Dermis microvascular lymphatic vessel endothelial cell (primary cell): ENCODE measurements around the gene SLC43A2. TPM values are rescaled to one million over a fixed set of nuclear protein-coding genes. Genes with fewer than 3 reads are reported as not detected.
"Not testable (repeated sequence)": the region's sequence is repeated elsewhere in the genome, so short reads cannot be mapped to it uniquely, and the experiment has no call there.

ENCODE experiments used
- DNase-seq, 2 donors: peaks; one replicate each; pipeline versions ENCODE4 v3.0.0 to v3.0.0-alpha.2; 2010; ENCODE audit warnings: low read depth in 2 of 2
- total RNA-seq: library from RNA; depleted of rRNA; stranded (reverse); fragments of >200 nt; gene quantifications from 2 replicates; pipeline ENCODE4 v1.2.1, GENCODE V29; 2014

Gene SLC43A2
- total RNA-seq, 1 donor from 2014 or later, result 19.4 TPM

DNA sequence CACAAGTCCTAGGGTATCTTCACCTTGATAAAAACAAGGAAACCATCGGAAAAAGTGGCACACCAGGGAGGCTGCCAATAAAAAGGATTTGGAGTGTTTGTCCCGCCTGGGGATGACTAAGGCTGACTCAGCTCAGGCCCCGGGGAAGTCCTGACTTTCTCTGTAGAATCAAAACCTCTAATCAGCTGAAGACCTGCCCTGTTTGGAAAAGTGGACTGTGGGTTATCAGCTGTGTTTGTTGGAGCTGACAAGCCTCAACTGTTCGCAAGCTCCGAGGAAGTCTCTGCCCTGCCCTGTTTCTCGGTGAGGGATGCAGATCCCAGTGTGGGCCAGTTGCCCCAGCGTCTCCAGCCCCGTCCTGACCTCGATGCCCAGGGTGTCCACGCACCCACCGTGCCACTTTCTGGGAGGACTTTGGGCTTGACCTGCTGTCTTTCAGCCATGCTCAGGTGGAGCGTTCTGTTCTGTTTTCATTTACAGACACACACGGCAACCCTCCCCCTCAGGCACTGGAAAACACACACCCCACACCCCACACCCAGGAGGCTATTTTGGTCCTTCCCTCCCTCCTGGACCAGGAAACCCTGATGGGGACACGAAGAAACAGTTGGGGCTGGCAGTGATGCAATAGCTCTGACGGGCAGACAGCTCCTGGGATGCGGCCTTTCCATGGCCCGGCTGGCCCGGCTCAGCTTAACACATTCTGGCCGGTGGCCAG lies 38.4 kb downstream of the SLC43A2 start:
- peak; percentile 63 to 95 for DNase-seq

- DNase-seq, result no peak
Measured at GRCh38 chr17:1588821-1589585, 39.6 kb downstream of the SLC43A2 start.

- DNase-seq, result no peak
Measured at GRCh38 chr17:1584167-1584566, 44.5 kb downstream of the SLC43A2 start.

DNA sequence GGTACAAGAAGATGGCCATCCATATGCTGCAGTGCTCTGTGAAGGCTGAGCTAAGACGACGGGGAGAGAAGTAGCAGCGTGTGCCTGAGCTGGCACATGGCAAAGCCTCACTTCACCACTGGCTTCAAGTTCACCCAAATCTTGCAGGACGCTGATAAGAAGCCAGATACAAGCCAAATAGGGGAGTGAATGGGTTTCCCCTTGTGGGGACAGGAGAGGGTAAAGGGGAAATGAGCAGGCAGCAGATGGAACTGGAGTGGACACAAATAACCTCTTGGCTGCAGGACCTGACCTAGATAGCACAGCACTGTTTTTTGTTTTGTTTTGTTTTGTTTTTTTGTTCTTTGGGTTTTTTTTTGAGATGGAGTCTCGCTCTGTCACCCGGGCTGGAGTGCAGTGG lies 45.1 kb downstream of the SLC43A2 start:
- no peak for DNase-seq

DNA sequence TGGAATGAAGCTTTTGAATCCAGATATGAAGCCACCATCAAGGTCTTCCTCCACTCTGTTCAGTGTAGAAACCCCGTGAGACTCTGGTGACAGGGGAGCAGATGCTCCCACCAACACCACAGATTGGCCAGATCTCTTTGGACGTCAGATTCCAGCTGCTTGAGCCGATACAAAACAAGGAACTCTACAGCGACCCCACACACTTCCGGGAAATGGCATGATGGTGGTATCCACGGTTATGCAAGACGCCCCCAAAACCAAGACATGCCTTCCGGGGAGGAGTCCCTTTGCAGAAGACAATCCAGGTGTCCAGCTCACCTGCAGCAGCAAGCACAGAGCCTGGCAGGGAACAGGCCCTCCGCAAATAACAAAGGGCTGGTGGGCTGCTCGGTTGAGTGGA lies 46.3 kb downstream of the SLC43A2 start:
- DNase-seq, result no peak

GRCh38 chr17:1580979-1581676 lies 47.5 kb downstream of the SLC43A2 start:
- no peak for DNase-seq

- DNase-seq, result no peak
Measured at GRCh38 chr17:1578029-1578428, 50.6 kb downstream of the SLC43A2 start.

DNA sequence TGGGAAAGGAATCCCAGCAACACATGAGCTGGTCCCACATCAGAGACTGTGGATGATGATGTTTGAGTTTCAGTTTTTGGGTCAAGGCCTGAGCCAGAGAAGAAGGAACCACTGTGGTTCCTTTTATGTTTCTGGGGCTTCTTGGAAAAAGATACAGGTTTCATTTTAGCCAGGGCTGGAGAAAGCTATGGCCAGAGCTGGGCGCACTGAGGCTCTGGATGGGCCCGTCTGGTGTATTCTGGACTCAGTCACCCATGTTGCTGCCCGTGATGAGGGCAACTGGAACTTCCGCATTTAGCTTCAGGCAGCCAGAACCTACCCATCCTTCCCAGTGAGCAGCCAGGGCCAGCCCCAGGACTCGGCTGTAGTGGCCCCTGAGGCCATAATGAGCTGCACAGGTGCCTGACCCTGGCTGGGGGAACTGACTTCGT lies 51.0 kb downstream of the SLC43A2 start:
- DNase-seq, result no peak

GRCh38 chr17:1577182-1577581 lies 51.5 kb downstream of the SLC43A2 start:
- DNase-seq, result peak; percentile 69 to 82

- DNase-seq, result no peak
Measured at GRCh38 chr17:1576500-1576899, 52.1 kb downstream of the SLC43A2 start.

- DNase-seq, result peak in 1 of 2 donors; percentile 56
Measured at GRCh38 chr17:1574697-1575471, 53.8 kb downstream of the SLC43A2 start.

DNA sequence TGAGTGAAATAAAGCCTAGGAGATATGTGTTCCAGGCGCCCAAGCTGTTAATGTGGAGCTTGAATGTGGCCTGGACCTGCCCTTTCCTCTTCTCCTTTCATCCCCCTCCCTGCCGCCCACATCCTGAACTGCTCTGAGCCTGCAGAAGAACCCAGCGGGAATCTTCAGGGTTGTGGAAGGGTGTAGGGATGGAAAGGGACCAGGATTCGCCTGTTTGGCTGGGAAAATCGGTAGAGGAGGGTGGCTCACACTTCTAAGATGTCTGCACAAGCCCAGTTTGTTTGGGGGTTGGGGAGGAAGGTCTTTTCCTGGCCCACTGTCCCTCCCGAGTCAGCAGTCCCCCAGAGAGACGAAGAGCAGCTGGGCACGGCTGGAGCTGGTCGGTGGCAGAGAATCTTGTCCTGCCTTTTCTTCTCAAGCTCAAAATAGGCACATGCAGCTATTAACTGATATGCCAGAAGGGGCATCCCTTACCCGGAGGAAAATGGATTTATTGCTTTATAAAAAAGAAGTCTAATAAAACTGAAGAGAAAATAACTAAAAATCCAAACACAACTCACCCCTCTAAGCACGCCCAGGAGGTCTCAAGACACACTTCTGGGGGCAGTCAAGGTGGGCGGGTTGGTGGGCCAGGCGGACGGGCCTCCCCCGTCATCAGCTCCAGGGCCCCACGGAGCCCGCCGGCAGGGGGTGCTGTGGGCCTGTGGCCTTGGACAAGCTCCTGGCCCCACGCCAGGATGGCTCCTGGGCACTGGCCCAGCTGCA lies 54.5 kb downstream of the SLC43A2 start:
- DNase-seq, result peak; percentile 78 to 88

GRCh38 chr17:1572646-1573045 lies 56.0 kb downstream of the SLC43A2 start:
- not testable (repeated sequence) for DNase-seq

DNA sequence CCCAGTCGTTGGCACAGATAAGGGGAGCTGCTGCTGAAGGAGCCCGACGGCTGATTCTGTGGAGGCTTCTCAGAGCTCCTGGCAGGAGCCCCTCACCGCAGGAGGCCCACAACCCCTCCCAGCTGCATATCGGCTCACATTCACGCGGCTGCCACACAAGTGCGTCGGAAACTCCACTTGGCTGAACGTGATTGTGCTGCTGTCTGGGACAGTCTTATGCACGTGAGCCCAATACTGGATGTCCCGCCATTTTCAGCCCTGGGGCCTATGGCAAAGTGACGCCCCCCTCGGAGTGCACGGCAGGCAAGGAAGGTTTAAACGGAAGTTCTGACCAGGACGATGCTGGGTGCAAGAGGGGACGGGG lies 57.3 kb downstream of the SLC43A2 start:
- DNase-seq, result no peak

GRCh38 chr17:1568950-1569810 lies 59.5 kb downstream of the SLC43A2 start:
- no peak for DNase-seq

- DNase-seq, result no peak
Measured at GRCh38 chr17:1566505-1567199, 62.0 kb downstream of the SLC43A2 start.

GRCh38 chr17:1565877-1566276 lies 62.8 kb downstream of the SLC43A2 start:
- DNase-seq, result no peak

DNA sequence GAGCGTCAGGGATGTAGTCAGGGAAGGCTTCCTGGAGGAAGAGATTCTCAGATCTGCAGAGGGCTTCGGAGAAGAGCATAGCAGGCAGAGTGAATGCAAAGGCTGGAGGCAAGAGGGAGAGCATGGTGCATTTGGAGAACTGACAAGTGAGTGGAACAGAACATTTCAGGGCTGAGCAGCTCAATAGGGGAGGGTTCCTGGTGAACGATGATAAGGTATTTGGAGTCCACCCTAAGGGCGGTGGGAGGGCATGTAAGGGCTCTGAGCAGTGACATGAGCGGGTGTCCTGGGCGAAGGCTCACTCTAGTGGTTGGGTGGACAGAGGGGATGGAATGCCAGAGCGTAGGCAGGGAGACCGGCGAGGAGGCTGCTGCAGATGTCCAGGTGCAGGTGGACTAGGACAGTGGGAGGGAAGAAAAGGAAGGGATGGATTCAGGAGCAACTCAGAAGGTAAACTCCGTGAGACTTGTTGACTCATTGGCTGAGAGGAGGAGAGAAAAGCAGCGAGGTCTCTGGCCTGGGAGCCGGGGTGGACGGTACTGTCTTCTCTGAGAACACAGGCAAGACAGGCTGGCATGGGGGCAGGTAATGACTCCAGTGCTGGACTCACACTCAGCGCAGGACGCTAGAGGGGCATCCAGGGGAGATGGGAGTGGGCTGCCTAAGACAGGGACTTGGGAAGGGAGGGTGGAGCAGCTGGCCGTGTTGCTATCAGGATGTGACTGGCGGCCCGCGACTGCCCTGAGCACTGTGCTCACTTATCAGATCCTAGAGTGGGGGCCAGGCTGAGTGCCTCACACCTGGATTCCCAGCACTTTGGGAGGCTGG lies 64.6 kb downstream of the SLC43A2 start:
- no peak for DNase-seq

DNA sequence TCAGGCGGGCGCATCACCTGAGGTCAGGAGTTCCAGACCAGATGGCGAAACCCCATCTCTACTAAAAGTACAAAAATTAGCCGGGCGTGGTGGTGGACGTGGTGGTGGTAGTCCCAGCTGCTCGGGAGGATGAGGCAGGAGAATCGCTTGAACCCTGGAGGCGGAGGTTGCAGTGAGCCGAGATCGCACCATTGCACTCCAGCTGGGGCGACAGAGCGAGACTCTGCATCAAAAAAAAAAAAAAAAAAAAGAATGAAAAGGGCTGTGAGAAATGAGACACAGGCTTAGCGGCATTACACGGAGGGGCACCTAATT lies 65.2 kb downstream of the SLC43A2 start:
- DNase-seq, result not testable (repeated sequence)
